H9 (cell line): Measurements from ENCODE around the gene OSTC. TPM values are rescaled to one million over a fixed set of nuclear protein-coding genes. Genes with fewer than 3 reads are reported as not detected.
A peak's percentile ranks its signal among the peaks of the same experiment; 100 is the strongest.

Source experiments
- DNase-seq: peaks from one replicate; pipeline ENCODE4 v3.0.0-alpha.2; 2017
- H2AFZ ChIP-seq: one replicate; pipeline ENCODE4 v1.6.1; 2013; ENCODE audit warnings: mild to moderate bottlenecking, low read length, control low read depth, moderate library complexity
- H2AK5ac ChIP-seq: 2 replicates; pipeline ENCODE4 v1.6.1; 2013; ENCODE audit warnings: low read length, control low read depth, mixed read lengths; ENCODE audit not compliant: insufficient read length
- H2BK120ac ChIP-seq: one replicate; pipeline ENCODE4 v1.6.1; 2013; ENCODE audit warnings: low read depth, mild to moderate bottlenecking, low read length, control low read depth, inconsistent platforms; ENCODE audit not compliant: poor library complexity, severe bottlenecking
- H2BK12ac ChIP-seq: 2 replicates; pipeline ENCODE4 v1.6.1; 2013; ENCODE audit warnings: low read length, control low read depth, mixed read lengths, low read depth; ENCODE audit not compliant: insufficient read length
- H2BK15ac ChIP-seq: 2 replicates; pipeline ENCODE4 v1.6.1; 2013; ENCODE audit warnings: low read depth, low read length, control low read depth
- H2BK20ac ChIP-seq: one replicate; pipeline ENCODE4 v1.6.1; 2013; ENCODE audit warnings: low read depth, mild to moderate bottlenecking, low read length, control low read depth, inconsistent platforms; ENCODE audit not compliant: poor library complexity, severe bottlenecking
- H2BK5ac ChIP-seq: 2 replicates; pipeline ENCODE4 v1.6.1; 2013; ENCODE audit warnings: low read length, control low read depth, mixed read lengths; ENCODE audit not compliant: insufficient read length
- H3K14ac ChIP-seq: 2 replicates; pipeline ENCODE4 v1.6.1; 2013; ENCODE audit warnings: low read length, control low read depth; ENCODE audit not compliant: insufficient read depth
- H3K18ac ChIP-seq: 2 replicates; pipeline ENCODE4 v1.6.1; 2013; ENCODE audit warnings: low read depth, mild to moderate bottlenecking, mixed read lengths, low read length, control low read depth; ENCODE audit not compliant: insufficient read length
- H3K23ac ChIP-seq: 2 replicates; pipeline ENCODE4 v1.6.1; 2013; ENCODE audit warnings: low read length, control low read depth, mixed read lengths, low read depth; ENCODE audit not compliant: insufficient read length
- H3K23me2 ChIP-seq: 2 replicates; pipeline ENCODE4 v1.6.1; 2013; ENCODE audit warnings: low read depth, mild to moderate bottlenecking, mixed read lengths, low read length, control low read depth; ENCODE audit not compliant: insufficient read length, poor library complexity, severe bottlenecking
- H3K27ac ChIP-seq: 2 replicates; pipeline ENCODE4 v1.5.1; 2013; ENCODE audit warnings: low read length, control low read depth, mixed read lengths, low read depth; ENCODE audit not compliant: insufficient read length
- H3K27me3 ChIP-seq: 2 replicates; pipeline ENCODE4 v1.6.1; 2013; ENCODE audit warnings: low read length, control low read depth, inconsistent platforms; ENCODE audit not compliant: insufficient read depth
- H3K4ac ChIP-seq: 2 replicates; pipeline ENCODE4 v1.6.1; 2013; ENCODE audit warnings: low read depth, mild to moderate bottlenecking, control low read depth, inconsistent platforms, low read length, moderate library complexity
- H3K4me1 ChIP-seq: 2 replicates; pipeline ENCODE4 v1.6.1; 2013; ENCODE audit warnings: low read length, control low read depth, inconsistent platforms; ENCODE audit not compliant: insufficient read depth
- H3K4me2 ChIP-seq: 2 replicates; pipeline ENCODE4 v1.6.1; 2013; ENCODE audit warnings: low read length, control low read depth, mixed read lengths; ENCODE audit not compliant: insufficient read length, insufficient read depth
- H3K56ac ChIP-seq: 2 replicates; pipeline ENCODE4 v1.6.1; 2013; ENCODE audit warnings: low read depth, mild to moderate bottlenecking, mixed read lengths, low read length, control low read depth; ENCODE audit not compliant: insufficient read length
- H3K79me1 ChIP-seq: 2 replicates; pipeline ENCODE4 v1.6.1; 2013; ENCODE audit warnings: low read depth, mild to moderate bottlenecking, moderate library complexity, low read length, control low read depth, inconsistent platforms; ENCODE audit not compliant: insufficient read depth, poor library complexity, severe bottlenecking
- H3K79me2 ChIP-seq: 2 replicates; pipeline ENCODE4 v1.6.1; 2013; ENCODE audit warnings: low read length, control low read depth, inconsistent platforms; ENCODE audit not compliant: insufficient read depth
- H3K9ac ChIP-seq: 2 replicates; pipeline ENCODE4 v1.6.1; 2013; ENCODE audit warnings: low read length, control low read depth, mixed read lengths; ENCODE audit not compliant: insufficient read length; ENCODE audit errors: extremely low read depth
- H3K9me3 ChIP-seq: one replicate; pipeline ENCODE4 v1.6.1; 2013; ENCODE audit warnings: low read depth, low read length, inconsistent platforms; ENCODE audit not compliant: control insufficient read depth
- H3T11ph ChIP-seq: one replicate; pipeline ENCODE4 v1.6.1; 2013; ENCODE audit warnings: mild to moderate bottlenecking, low read length, control low read depth, inconsistent platforms
- H4K20me1 ChIP-seq: one replicate; pipeline ENCODE4 v1.6.1; 2013; ENCODE audit not compliant: control insufficient read depth, insufficient read length, insufficient read depth
- H4K5ac ChIP-seq: 2 replicates; pipeline ENCODE4 v1.6.1; 2013; ENCODE audit warnings: low read depth, mild to moderate bottlenecking, mixed read lengths, low read length, control low read depth; ENCODE audit not compliant: insufficient read length
- H4K8ac ChIP-seq: replicated peaks from 2 replicates; pipeline ENCODE4 v1.6.1; 2013; ENCODE audit warnings: low read length, control low read depth, mixed read lengths, low read depth; ENCODE audit not compliant: insufficient read length
- H4K91ac ChIP-seq: 2 replicates; pipeline ENCODE4 v1.6.1; 2013; ENCODE audit warnings: low read depth, mild to moderate bottlenecking, moderate library complexity, mixed read lengths, low read length, control low read depth; ENCODE audit not compliant: insufficient read length
- H3K27ac Mint-ChIP-seq, 3 experiments: 2 replicates in 2 of 3; 3 replicates in 1 of 3; pipeline ENCODE4 v1.8.0; 2020 to 2021; ENCODE audit warnings: mixed read lengths in 3 of 3, mild to moderate bottlenecking in 1 of 3, moderate library complexity in 1 of 3
- H3K27me3 Mint-ChIP-seq: 2 replicates; pipeline ENCODE4 v1.8.0; 2021; ENCODE audit warnings: low read depth, mild to moderate bottlenecking, moderate library complexity, mixed read lengths
- H3K36me3 Mint-ChIP-seq, 3 experiments: 2 replicates in 2 of 3; 3 replicates in 1 of 3; pipeline ENCODE4 v1.8.0; 2020 to 2021; ENCODE audit warnings: low read depth in 3 of 3, mixed read lengths in 3 of 3; ENCODE audit not compliant: insufficient read depth in 1 of 3
- H3K4me1 Mint-ChIP-seq, 2 experiments: 2 replicates each; pipeline ENCODE4 v1.8.0; 2020; ENCODE audit warnings: mixed read lengths in 2 of 2
- H3K4me3 Mint-ChIP-seq, 2 experiments: 2 replicates in 1 of 2; 3 replicates in 1 of 2; pipeline ENCODE4 v1.8.0; 2020 to 2021; ENCODE audit warnings: mild to moderate bottlenecking in 2 of 2, mixed read lengths in 2 of 2, moderate library complexity in 1 of 2
- H3K9me3 Mint-ChIP-seq, 2 experiments: 2 replicates in 1 of 2; 3 replicates in 1 of 2; pipeline ENCODE4 v1.8.0; 2020; ENCODE audit warnings: mild to moderate bottlenecking in 2 of 2, mixed read lengths in 2 of 2, moderate library complexity in 1 of 2
- WGBS: extraction: QIAGEN DNeasy Blood & Tissue Kit; methylation state at CpG from one replicate; pipeline ENCODE4 v1.1.7; 2013; ENCODE audit warnings: missing lambda C conversion rate, low lambda C conversion rate, mixed read lengths; ENCODE audit not compliant: insufficient read length; ENCODE audit errors: extremely low coverage; 5-methylcytosine and 5-hydroxymethylcytosine counted together
- total RNA-seq: library from RNA; stranded (reverse); gene quantifications from 2 replicates; pipeline ENCODE4 v1.2.1, GENCODE V29; 2021
- TF ChIP-seq, protein P1 (sequence below): fragments of 200-600 bp; sonication (generic); conservative IDR thresholded peaks from 3 replicates; pipeline ENCODE4 v1.8.0; 2021; ENCODE audit warnings: antibody characterized with exemption, mild to moderate bottlenecking

The OSTC gene
- total RNA-seq, 1 experiment from 2014 or later: 130 TPM

GRCh38 chr4:108714880-108715279, 64.5 kb downstream of the OSTC start:
- H3K23me2 ChIP-seq: no peaks in the 10 kb centered on the region
- H2BK5ac ChIP-seq: no peak overlapping the region
- H2BK120ac ChIP-seq: no peak overlapping the region
- H3K4me1 ChIP-seq: no peaks in the 10 kb centered on the region
- H2AFZ ChIP-seq: no peak overlapping the region
- H3K9ac ChIP-seq: no peak overlapping the region
- no peak overlapping the region for H3K18ac ChIP-seq
- no peak overlapping the region for H3K23ac ChIP-seq
- H4K20me1 ChIP-seq: no peaks in the 10 kb centered on the region
- WGBS: no CpG with 5 or more reads among the region's 4 CpGs
- Mint-ChIP-seq H3K27ac (peak overlapping the region in 2 of 3 experiments; percentile 70 to 75; a peak in 4 of 7 replicates), H3K36me3 (no peaks in the 10 kb centered on the region), H3K4me3 (no peak overlapping the region), H3K9me3 (peaks cover 0 to 4% of the 10 kb centered on the region in 2 experiments; a peak in 1 of 5 replicates), H3K4me1 (peaks cover 26 to 40% of the 10 kb centered on the region in 2 experiments), H3K27me3 (no peaks in the 10 kb centered on the region)
- H3K27me3 ChIP-seq: no peaks in the 10 kb centered on the region
- TF ChIP-seq, protein P1, sequence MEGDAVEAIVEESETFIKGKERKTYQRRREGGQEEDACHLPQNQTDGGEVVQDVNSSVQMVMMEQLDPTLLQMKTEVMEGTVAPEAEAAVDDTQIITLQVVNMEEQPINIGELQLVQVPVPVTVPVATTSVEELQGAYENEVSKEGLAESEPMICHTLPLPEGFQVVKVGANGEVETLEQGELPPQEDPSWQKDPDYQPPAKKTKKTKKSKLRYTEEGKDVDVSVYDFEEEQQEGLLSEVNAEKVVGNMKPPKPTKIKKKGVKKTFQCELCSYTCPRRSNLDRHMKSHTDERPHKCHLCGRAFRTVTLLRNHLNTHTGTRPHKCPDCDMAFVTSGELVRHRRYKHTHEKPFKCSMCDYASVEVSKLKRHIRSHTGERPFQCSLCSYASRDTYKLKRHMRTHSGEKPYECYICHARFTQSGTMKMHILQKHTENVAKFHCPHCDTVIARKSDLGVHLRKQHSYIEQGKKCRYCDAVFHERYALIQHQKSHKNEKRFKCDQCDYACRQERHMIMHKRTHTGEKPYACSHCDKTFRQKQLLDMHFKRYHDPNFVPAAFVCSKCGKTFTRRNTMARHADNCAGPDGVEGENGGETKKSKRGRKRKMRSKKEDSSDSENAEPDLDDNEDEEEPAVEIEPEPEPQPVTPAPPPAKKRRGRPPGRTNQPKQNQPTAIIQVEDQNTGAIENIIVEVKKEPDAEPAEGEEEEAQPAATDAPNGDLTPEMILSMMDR: no peak
- no peak overlapping the region for H3K27ac ChIP-seq
- H2BK12ac ChIP-seq: no peak overlapping the region
- no peak overlapping the region for H4K91ac ChIP-seq
- no peak overlapping the region for H3K4ac ChIP-seq
- H3K14ac ChIP-seq: no peak overlapping the region
- DNase-seq: no peak
- no peak overlapping the region for H3T11ph ChIP-seq
- H3K4me2 ChIP-seq: no peak overlapping the region
- no peak overlapping the region for H4K5ac ChIP-seq
- no peaks in the 10 kb centered on the region for H3K79me2 ChIP-seq
- no peaks in the 10 kb centered on the region for H3K9me3 ChIP-seq
- H4K8ac ChIP-seq: no peak overlapping the region
- H3K79me1 ChIP-seq: no peaks in the 10 kb centered on the region
- no peak overlapping the region for H2BK20ac ChIP-seq
- H2AK5ac ChIP-seq: no peak overlapping the region
- no peak overlapping the region for H3K56ac ChIP-seq
- H2BK15ac ChIP-seq: no peak overlapping the region
